ENCODE results near the gene PTEN.
"Not testable (repeated sequence)": the region's sequence is repeated elsewhere in the genome, so short reads cannot be mapped to it uniquely, and the experiment has no call there.

The PTEN gene

DNA sequence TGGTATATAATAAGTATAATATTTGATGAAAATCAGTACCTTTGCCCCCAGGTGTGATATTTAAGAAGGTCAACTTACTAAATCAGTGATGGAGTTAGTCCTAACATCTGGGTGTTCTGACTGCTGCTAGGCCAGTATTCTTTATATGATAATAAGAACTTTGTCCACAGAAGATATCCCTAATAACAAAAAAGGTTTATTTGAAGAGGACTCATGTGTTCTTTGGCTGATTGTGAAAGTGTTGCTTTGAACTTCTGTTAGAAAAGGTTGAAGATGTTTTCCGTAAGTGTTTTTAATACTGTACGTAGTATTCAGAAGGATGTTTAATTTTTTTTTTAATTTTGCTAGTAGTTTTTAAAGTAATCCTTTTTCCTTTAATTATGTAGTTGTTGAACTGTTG, 10.2 kb downstream of the PTEN start:
- no peak for DNase-seq

DNA sequence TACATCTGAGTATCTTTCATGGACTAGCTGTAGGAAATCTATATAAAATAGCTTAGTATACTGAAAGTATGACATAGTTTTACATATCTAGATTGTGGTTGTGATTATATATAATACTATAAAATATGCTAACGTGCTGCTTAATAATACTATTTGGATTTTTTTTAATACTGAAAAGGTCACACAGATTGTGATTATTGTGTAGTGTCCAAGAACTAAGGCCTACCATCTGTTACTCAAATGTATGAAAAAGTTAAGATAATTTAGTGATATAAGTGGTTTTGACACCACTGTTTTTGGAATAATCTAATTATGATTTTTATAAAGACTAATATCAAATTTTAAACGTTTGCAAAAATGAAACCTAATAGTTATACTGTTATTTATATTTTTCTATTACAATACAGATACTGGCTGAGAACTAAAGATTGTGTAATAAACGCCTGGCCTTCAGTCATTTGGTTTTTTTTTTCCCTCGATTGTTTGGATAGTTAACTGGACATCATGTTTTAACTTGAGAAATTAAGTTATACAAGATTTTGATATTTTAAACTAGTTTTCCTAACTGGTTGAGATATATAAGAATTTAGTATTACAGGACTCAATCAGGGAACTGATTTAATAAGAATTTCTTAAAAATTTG, 12.6 kb downstream of the PTEN start:
- DNase-seq, result no peak

DNA sequence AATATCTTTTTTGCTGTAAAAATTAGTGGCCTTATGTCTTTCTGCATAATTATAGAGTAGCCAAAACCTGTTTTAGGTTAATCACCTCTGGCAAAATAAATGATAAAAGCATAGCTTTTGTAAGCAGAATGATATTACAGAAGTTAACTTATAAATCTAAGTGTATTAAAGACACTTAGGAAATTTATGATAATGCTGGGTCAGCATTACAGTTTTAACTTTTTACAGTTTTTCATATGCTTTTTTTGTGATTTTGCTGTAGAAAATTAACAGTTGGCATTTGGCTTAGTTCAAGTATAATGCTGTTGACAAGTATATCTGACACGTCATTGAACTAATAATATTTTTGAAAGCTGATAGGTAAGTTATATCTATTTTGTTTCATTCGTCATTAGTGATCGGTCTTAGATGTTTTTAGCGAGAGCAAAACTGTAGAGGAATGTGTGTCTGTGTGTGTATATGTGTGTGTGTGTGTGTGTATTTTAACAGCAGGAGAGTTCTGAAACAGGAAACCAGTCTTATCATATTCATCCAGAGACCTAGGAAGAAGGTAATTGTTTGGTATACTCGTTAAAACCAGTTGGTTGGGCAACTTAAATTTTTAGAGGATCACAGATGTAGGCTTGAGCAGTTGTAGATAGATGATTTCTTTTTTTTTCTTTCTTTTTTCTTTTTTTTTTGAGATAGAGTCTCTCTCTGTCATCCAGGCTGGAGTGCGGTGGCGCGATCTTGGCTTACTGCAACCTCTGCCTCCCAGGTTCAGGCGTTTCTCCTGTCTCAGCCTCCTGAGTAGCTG, 15.4 kb downstream of the PTEN start:
- no peak for DNase-seq

DNA sequence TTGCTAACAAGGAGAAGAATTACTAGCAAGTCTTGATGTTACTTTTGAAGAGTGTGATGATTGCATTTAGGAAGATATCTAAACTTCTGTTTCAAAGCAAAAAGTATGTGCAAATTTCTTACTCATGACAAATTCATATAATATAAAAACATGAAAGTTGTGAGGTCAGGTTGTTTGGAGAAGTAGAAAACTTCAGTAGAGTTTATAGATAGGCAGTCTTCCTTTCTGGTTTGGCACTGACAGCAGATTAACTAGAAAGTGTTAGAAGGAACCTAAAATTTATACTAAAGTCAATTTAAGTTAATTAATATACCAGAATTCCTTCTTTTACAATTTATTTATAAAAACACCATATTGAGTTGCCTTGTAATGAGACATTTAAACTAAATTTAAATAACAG, 16.9 kb downstream of the PTEN start:
- no peak for DNase-seq

DNA sequence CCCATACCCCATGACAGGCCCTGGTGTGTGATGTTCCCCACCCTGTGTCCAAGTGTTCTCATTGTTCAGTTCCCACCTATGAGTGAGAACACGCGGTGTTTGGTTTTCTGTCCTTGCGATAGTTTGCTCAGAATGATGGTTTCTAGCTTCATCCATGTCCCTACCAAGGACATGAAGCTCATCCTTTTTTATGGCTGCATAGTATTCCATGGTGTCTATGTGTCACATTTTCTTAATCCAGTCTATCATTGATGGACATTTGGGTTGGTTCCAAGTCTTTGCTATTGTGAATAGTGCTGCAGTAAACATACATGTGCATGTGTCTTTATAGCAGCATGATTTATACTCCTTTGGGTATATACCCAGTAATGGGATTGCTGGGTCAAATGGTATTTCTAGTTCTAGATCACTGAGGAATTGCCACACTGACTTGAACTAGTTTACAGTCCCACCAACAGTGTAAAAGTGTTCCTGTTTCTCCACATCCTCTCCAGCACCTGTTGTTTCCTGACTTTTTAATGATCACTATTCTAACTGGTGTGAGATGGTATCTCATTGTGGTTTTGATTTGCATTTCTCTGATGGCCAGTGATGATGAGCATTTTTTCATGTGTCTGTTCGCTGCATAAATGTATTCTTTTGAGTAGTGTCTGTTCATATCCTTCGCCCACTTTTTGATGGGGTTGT, 18.1 kb downstream of the PTEN start:
- DNase-seq, result not testable (repeated sequence)

DNA sequence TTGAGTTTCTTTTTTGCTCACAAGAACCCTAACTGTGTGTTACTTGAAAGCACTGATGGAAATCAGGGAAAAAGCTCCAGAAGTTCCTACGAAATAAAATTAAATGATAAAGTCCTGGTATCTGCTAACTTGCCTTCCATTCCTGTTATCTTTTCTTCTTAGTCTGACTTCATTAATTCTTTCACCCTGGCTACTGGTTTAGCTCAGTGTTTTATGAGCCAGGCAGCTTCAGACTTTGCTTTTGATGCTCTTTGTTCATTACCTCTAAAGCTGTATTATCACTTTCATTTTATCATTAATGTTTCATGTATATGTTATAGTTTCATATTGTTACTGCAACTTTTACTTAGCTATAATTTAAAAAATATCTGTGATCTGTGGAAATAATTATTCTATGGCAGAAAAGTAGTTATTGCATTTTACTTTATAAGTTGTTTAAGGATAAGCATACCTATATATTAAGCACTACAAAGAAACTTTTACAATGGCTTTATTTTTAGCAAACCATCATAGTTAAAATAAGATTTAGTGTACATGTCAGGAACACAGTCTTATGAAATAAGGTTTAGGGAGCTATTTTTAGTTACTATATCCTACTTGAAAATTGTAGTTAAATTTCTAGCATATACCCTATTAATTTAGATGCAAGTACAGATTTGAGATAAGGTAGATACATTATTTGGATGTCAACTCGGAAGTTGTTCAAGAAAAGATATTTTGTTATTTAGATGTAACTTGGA, 19.3 kb downstream of the PTEN start:
- no peak for DNase-seq

DNA sequence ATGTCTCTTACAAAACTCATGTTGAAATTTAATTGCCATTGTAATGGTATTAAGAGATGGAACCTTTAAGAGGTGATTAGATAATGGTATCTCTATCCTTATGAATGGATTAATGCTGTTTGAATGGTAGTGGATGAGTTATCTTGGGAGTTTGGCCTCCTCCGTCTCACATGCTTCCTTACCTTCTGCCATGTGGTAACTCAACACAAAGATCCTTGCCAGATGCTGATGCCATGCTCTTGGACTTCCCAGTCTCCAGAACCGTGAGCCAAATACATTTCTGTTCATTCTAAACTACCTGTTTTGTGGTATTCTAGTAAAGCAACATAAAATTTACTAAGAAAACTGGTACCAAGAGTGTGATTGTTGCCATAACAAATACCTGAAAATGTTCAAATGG, 23.2 kb downstream of the PTEN start:
- no peak for DNase-seq

DNA sequence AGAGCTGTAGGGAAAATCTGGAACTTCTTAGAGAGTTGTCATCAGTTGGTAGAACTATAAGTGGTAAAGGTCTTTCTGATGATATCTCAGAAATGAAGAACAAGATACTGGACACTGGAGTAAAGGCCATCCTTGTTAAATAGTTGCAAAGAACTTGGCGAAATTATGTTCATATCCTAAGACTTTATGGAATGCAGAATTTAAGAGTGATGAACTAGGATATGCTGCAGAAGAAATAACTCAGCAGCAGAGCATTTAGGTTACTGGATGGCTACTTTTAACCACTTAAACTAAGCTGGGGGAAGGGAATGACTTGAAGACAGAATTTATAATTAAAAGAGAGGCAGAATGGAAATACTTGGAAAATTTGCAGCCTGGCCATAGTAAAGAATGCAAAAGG, 23.7 kb downstream of the PTEN start:
- no peak for DNase-seq

DNA sequence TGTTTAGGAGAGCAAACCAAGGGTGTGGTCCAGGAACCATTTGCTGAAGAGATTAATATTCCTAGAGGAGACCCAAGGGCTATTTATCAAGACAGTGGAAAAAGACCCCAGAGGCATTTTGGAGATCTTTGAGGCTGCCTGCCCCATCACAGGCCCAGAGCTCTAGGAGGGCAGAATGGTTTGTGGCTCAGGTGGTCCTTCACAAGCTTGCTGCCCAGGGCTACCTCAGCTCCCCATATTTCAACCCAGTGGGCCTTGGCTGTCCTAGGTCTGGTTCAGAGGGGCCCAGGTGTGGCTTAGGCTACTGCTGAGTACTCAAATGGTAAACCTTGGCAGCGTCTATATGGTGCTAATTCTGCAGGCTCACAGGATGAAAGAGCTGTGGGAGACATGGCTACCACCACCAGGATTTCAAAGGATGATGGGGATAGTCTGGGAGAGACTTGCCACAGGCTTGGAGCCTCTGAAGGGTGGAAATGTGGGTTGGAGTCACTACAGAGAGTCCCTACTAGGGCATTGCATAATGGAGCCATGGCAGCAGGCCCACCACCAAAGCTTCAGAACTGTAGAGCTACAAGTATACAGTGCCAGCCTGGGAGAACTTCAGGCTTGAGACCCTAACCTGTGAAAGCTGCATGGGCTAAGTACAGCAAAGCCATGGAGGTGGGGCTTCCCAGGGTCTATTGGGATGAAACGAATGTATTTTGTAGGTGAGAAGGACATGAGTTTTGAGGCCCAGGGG, 24.3 kb downstream of the PTEN start:
- DNase-seq, result no peak

DNA sequence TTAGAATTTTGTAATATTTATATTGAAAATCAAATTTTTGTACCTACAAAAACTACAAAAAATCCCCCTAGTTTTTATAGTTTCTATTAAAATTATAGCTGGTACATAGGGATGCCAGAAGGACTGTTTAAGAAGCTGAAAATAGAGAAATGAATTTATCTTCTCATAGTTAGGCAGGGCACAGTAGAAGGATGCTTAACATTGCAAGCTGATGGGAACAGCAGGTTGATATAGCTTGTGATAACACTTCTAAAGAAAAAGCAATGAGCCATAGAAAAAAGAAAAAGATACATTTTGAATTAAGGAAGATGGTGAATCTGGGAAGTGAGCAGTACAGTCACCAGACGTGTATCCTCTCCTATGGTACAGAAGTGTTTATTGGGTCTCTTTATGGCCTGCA, 32.0 kb downstream of the PTEN start:
- DNase-seq, result no peak

DNA sequence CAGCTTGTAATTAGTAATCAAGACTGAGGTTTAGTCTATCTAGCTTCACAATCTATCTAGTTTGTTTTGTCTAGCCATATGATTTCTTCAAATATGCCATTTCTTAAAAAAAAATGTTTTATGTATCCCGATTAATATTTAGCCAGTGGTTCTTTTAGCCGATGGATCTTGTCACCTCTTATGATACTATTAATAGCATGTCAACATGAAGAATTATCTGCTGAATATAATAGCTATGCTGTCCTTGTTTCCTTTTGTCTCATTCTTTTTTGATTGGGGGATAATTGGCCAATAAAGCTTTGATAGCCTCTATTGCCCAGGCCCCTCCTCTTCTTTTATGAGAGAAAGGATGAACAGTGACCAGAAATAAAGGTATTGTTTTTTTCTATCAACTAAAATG, 32.8 kb downstream of the PTEN start:
- DNase-seq, result no peak

DNA sequence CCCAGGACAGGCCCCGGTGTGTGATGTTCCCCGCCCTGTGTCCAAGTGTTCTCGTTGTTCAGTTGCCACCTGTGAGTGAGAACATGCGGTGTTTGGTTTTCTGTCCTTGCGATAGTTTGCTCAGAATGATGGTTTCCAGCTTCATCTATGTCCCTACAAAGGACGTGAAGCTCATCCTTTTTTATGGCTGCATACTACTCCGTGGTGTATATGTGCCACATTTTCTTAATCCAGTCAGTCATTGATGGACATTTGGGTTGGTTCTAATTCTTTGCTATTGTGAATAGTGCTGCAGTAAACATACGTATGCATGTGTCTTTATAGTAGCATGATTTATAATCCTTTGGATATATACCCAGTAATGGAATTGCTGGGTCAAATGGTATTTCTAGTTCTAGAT, 34.5 kb downstream of the PTEN start:
- not testable (repeated sequence) for DNase-seq

DNA sequence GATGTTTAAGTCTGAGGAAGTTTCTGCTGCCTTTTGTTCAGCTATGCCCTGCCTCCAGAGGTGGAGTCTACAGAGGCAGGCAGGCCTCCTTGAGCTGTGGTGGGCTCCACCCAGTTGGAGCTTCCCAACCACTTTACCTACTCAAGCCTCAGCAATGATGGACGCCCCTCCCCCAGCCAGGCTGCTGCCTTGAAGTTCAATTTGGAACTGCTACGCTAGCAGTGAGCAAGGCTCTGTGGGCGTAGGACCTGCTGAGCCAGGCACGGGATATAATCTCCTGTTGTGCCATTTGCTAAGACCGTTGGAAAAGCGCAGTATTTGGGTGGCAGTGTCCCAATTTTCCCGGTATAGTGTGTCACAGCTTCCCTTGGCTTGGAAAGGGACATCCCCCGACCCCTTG, 40.0 kb downstream of the PTEN start:
- not testable (repeated sequence) for DNase-seq

DNA sequence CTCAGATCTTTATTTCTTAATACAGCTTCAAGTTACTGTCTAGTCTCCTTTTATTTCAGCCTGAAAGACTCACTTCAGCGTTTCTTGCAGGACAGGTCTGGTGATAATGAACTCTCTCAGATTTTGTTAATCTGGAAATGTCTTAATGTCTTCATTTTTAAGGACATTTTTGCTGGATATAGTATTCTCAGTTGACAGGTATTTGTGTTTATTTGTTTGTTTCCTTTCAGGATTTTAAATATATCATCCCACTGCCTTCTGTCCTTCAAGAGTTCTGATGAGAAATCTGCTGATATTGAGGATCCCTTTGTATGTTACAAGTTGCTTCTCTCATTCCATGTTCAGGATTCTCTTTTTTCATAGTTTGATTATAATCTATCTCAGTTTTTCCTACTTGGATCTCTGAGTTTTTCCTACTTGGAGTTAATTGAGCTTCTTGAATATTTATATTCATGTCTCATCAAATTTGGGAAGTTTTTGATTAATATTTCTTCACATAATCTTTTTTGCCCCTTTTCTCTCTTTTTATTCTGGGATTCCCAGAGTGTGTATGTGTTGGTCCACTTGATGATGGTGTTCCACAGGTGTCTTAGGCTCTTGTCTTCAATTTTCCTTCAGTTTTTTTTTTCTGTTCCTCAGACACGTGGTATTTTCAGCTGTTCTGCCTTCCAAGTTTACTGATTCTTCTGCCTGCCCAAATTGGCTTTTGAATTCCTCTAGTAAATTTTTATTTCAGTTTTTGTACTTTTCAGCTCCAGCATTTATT, 49.9 kb downstream of the PTEN start:
- no peak for DNase-seq

DNA sequence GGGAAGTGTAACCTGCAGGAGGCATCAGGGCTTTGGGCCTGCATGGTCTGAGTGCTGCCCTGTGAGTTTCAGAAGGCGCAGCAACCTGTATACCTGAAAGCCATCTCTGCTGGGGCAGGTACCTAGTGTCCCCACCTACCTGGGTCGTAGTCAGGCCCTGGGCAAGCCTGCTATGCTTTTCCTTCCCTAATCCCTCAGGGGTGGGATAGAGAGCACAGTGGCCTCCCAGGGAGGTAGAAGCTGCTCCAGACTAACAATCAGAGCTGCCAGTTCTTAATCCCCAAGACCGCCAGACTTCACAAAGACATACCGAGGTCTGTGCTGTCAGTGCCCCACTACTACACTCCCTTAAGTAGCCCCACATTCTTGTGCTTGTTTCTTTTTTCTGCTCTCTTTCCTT, 52.0 kb downstream of the PTEN start:
- DNase-seq, result no peak

DNA sequence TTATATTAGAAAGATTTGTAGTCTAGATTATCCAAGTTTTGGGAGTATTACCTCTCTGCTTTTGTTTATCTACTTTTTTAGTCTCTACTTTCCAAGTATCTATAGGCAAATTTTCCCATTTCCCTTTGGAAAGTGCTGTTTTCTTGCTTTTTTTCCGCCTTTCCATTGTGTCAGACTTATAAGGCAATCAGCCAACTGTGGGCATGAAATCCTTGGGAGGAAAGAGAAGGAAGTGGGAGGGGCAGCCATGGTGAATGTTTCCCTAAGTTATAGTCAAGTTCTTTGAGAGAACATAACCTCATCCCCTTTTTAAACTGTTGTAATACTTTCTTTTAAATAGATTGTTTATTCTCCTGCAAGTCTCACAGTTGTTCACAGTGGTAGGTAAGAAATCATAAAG, 52.6 kb downstream of the PTEN start:
- DNase-seq, result no peak

DNA sequence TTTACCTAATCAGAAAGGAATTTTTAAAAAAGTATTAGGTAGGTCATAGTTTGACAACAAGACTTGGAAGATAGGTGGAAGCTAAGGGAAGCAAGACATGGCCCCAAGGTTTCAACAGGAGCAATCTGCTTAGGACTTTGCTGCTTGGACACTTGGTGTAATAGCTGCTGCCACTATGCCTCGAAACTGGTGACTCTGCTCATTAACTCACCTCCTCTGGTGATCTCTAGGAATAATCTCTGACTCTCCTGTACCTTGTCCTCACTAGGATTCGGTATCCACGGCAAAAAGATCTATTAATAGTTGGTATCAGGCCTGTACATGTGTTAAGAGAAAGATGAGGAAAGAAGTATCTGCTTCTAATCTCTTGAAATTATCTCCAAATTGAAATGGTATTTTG, 53.1 kb downstream of the PTEN start:
- DNase-seq, result no peak

DNA sequence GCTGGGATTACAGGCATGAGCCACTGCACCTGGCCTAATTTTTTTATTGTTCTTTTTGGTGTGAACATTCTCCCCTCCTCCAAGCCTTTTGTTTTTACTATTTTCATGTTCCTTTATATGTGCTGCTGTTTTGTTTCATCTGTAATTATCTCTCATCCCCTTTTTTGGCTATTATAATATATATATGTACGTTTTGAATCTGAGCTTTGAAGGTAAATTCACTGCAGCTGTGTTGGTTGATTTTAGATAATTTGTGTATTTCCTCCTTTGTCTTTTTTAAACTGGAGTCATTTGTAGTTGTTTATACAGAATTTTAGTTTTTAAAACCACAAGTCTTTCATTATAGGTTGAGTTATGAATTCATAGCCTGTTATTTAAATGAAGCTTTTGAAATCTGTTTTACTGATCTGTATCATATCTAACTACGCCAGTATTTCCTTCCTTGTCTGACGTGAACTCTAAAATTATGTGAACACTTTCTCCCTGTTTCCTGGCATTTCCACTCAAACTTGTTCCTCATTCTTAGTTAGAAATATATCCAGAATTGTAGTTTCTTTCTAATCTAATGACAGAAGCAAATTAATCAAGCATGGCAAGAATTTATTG, 54.9 kb downstream of the PTEN start:
- no peak for DNase-seq

DNA sequence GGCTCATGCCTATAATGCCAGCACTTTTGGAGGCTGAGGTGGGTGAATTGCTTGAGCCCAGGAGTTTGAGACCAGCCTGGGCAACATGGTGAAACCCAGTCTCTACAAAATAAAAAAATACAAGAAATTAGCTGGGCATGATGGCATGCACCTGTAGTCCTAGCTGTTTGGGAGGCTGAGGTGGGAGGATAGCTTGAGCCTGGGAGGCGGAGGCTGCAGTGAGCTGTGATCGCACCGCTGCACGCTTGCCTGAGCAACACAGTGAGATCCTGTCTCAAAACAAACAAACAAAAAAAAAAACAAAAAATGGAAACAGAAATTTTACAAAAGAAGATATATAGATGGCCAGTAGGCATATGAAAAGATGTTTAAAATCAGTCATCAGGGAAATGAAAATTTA, 57.1 kb downstream of the PTEN start:
- no peak for DNase-seq

DNA sequence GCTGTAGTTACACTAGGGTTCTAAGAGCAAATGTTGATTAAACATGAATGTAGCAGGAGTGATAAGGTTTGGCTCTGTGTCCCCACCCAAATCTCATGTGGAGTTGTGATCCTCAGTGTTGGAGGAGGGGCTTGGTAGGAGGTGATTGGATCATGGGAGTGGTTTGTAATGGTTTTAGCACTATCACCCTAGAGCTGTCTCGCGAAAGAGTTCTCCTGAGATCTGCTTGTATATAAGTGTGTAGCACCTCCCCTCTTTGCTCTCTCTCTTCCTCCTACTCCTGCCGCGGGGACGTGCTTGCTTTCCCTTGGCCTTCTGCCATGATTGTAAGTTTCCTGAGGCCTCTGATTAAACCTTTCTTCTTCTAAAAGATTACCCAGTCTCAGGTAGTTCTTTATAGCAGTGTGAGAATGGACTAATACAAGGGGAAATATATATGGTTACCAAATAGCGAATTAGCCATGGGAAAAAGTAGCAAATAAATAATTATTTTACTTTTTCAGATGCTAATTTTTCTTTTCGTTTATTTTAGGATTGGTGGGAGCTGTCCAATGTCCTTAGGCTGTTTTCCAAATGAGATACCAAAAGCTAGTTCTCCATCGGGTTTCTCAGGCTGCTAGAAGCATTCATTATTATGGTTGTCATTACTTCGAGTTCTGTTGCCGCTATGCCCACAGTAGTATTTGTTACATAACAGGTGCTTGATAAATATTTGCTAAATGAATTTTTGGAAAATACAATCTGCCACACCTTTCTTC, 58.7 kb downstream of the PTEN start:
- no peak for DNase-seq

DNA sequence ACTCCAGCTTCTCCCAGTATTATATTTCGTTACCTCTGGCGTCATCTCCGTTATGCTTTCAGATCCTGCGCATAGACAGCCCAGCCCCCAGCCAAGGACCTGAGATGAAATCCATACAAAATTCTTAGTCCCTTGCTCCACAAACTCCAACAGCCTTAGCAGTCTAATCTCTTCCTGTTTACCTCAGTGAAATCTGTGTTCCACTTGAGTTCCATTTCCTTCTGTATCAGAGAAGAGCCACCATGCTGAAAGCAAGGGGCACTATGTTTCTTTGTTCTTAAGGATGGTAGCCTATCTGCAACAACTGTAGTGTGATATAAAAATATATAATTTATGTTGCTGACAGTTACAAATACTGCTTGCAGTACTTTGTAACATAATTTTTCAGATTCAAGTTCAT, 59.8 kb downstream of the PTEN start:
- no peak for DNase-seq
